KMS-11 (cell line): ENCODE results near the gene CFAP53.

ENCODE experiments used
- H2AFZ ChIP-seq: fragments of 200-600 bp; sonication (generic); 2 replicates; pipeline ENCODE4 v1.6.1; 2016; ENCODE audit warnings: antibody characterized with exemption, mixed run types, low read depth
- H3K27ac ChIP-seq: fragments of 200-600 bp; sonication (generic); 2 replicates; pipeline ENCODE4 v1.6.1; 2016; ENCODE audit warnings: mild to moderate bottlenecking, mixed run types
- H3K27me3 ChIP-seq: fragments of 200-600 bp; sonication (generic); 2 replicates; pipeline ENCODE4 v1.6.1; 2017; ENCODE audit warnings: mild to moderate bottlenecking, low read depth, mixed run types, moderate library complexity; ENCODE audit not compliant: insufficient read depth
- H3K36me3 ChIP-seq: fragments of 200-600 bp; sonication (generic); 2 replicates; pipeline ENCODE4 v1.6.1; 2017; ENCODE audit warnings: mild to moderate bottlenecking, mixed run types; ENCODE audit not compliant: insufficient read depth
- H3K4me1 ChIP-seq: fragments of 200-600 bp; sonication (generic); 2 replicates; pipeline ENCODE4 v1.6.1; 2016; ENCODE audit warnings: mild to moderate bottlenecking, low read depth, mixed run types; ENCODE audit not compliant: poor library complexity, severe bottlenecking
- H3K4me2 ChIP-seq: fragments of 200-600 bp; sonication (generic); 2 replicates; pipeline ENCODE4 v1.7.0; 2016; ENCODE audit warnings: mild to moderate bottlenecking, mixed run types
- H3K4me3 ChIP-seq: fragments of 200-600 bp; sonication (generic); IDR thresholded peaks from 2 replicates; pipeline ENCODE4 v1.6.1; 2017; ENCODE audit warnings: low read depth, low read length, mixed read lengths; ENCODE audit not compliant: insufficient read depth
- H3K79me2 ChIP-seq: fragments of 200-600 bp; sonication (generic); 2 replicates; pipeline ENCODE4 v1.6.1; 2016; ENCODE audit warnings: low read depth, mixed run types; ENCODE audit not compliant: insufficient read depth
- H3K9ac ChIP-seq: fragments of 200-600 bp; sonication (generic); 2 replicates; pipeline ENCODE4 v1.6.1; 2016; ENCODE audit warnings: mild to moderate bottlenecking, mixed run types
- H4K20me1 ChIP-seq: fragments of 200-600 bp; sonication (generic); 2 replicates; pipeline ENCODE4 v1.6.1; 2016; ENCODE audit warnings: mild to moderate bottlenecking, mixed run types; ENCODE audit not compliant: insufficient read depth
- CTCF ChIP-seq: fragments of 200-600 bp; sonication (generic); conservative IDR thresholded peaks from 2 replicates; pipeline ENCODE4 v1.6.1; 2017; ENCODE audit warnings: low read depth, mild to moderate bottlenecking, antibody characterized with exemption, low read length, moderate library complexity, mixed read lengths

Gene CFAP53

GRCh38 chr18:50177294-50177992 is 88.9 kb downstream of the CFAP53 start:
- no peaks in the 10 kb centered on the region for H3K36me3 ChIP-seq
- no peaks in the 10 kb centered on the region for H3K4me1 ChIP-seq
- H3K9ac ChIP-seq, result no peak overlapping the region

More at GRCh38 chr18:50177294-50177992, 88.9 kb downstream of the CFAP53 start:
- Histone ChIP-seq H3K79me2 (no peaks in the 10 kb centered on the region), H4K20me1 (no peaks in the 10 kb centered on the region), H3K4me2 (no peak overlapping the region), H2AFZ (no peak overlapping the region), H3K27me3 (no peaks in the 10 kb centered on the region), H3K4me3 (no peak overlapping the region), H3K27ac (no peak overlapping the region)
- no peak for TF ChIP-seq CTCF
